ENCODE measurements around the gene PKP2. TPM values are rescaled to one million over a fixed set of nuclear protein-coding genes. Genes with fewer than 3 reads are reported as not detected.

Gene PKP2
- total RNA-seq, 1 experiment from 2014 or later, result 18.4 TPM

GRCh38 chr12:32868885-32869284 lies 27.7 kb downstream of the PKP2 start:
- H4K5ac ChIP-seq (ENCODE audit: insufficient read length, low read depth, low read length), result no peak overlapping the region
- TF ChIP-seq CTCF (conservative IDR thresholded peaks at IDR 0.05), result no peak
- no peak overlapping the region for H3K9ac ChIP-seq (ENCODE audit: extremely low read depth, insufficient read length, low read length)
- no peak overlapping the region for H2BK15ac ChIP-seq (ENCODE audit: low read depth, low read length)
- H3K56ac ChIP-seq (ENCODE audit: insufficient read length, low read depth, low read length), result no peak overlapping the region
- no peak overlapping the region for H3K4ac ChIP-seq (ENCODE audit: low read depth, low read length)
- H4K91ac ChIP-seq (ENCODE audit: insufficient read length, low read depth, low read length), result no peak overlapping the region
- peaks cover 6% of the 10 kb centered on the region for H3K79me1 ChIP-seq (ENCODE audit: insufficient read depth, low read depth, low read length, poor library complexity, severe bottlenecking)
- no peak overlapping the region for H2AK5ac ChIP-seq (ENCODE audit: insufficient read length, low read length)
- H4K8ac ChIP-seq (replicated peaks; ENCODE audit: insufficient read length, low read depth, low read length), result no peak overlapping the region
- no peaks in the 10 kb centered on the region for H3K79me2 ChIP-seq (ENCODE audit: insufficient read depth, low read length)
- H3K27me3 ChIP-seq (ENCODE audit: insufficient read depth, low read length), result no peaks in the 10 kb centered on the region
- Mint-ChIP-seq H3K4me1 (peaks cover 0 to 5% of the 10 kb centered on the region in 2 experiments; a peak in 2 of 4 replicates), H3K27ac (peak overlapping the region; percentile 3 to 68 (median 29); a peak in 1 of 7 replicates), H3K27me3 (ENCODE audit: low read depth) (no peaks in the 10 kb centered on the region), H3K4me3 (no peak overlapping the region), H3K36me3 (ENCODE audit: insufficient read depth in 1 of 3, low read depth in 3 of 3) (peaks cover 0 to 24% (median 7%) of the 10 kb centered on the region in 3 experiments; a peak in 3 of 7 replicates), H3K9me3 (no peaks in the 10 kb centered on the region)
- H2BK5ac ChIP-seq (ENCODE audit: insufficient read length, low read length), result no peak overlapping the region
- H3K27ac ChIP-seq (ENCODE audit: insufficient read length, low read depth, low read length), result no peak overlapping the region
- no peaks in the 10 kb centered on the region for H3K23me2 ChIP-seq (ENCODE audit: insufficient read length, low read depth, low read length, poor library complexity, severe bottlenecking)
- H3K9me3 ChIP-seq (ENCODE audit: control insufficient read depth, low read depth, low read length), result no peaks in the 10 kb centered on the region
- H3T11ph ChIP-seq (ENCODE audit: low read length), result no peak overlapping the region
- no peak overlapping the region for H2AFZ ChIP-seq (ENCODE audit: low read length)
- H3K18ac ChIP-seq (ENCODE audit: insufficient read length, low read depth, low read length), result no peak overlapping the region
- no peak overlapping the region for H3K14ac ChIP-seq (ENCODE audit: insufficient read depth, low read length)
- H3K23ac ChIP-seq (ENCODE audit: insufficient read length, low read depth, low read length), result no peak overlapping the region
- WGBS (ENCODE audit: extremely low coverage, insufficient read length, low lambda C conversion rate), result no CpG with 5 or more reads among the region's 8 CpGs
- no peaks in the 10 kb centered on the region for H4K20me1 ChIP-seq (ENCODE audit: control insufficient read depth, insufficient read depth, insufficient read length)
- no peak overlapping the region for H2BK20ac ChIP-seq (ENCODE audit: low read depth, low read length, poor library complexity, severe bottlenecking)
- DNase-seq, result no peak
- H3K4me1 ChIP-seq (ENCODE audit: insufficient read depth, low read length), result no peaks in the 10 kb centered on the region
- no peak overlapping the region for H2BK120ac ChIP-seq (ENCODE audit: low read depth, low read length, poor library complexity, severe bottlenecking)
- H3K4me2 ChIP-seq (ENCODE audit: insufficient read depth, insufficient read length, low read length), result no peak overlapping the region
- H2BK12ac ChIP-seq (ENCODE audit: insufficient read length, low read depth, low read length), result no peak overlapping the region
